Activated CD4-positive, alpha-beta memory T cell treated with anti-CD3 and anti-CD28 coated beads for 36 hours (primary cell): Measurements from ENCODE around the gene FSIP1. TPM values are rescaled to one million over a fixed set of nuclear protein-coding genes. Genes with fewer than 3 reads are reported as not detected.

Source experiments
- CTCF ChIA-PET: fragments of 350-600 bp; sonication (Branson Sonifier 250); formaldehyde crosslinking; loops from one replicate; lab custom pipeline; 2021; ENCODE audit warnings: antibody characterized with exemption, inconsistent platforms; lab: Charles Lee
- POLR2A ChIA-PET: fragments of 350-600 bp; sonication (Branson Sonifier 250); formaldehyde crosslinking; loops from one replicate; lab custom pipeline; 2021; ENCODE audit warnings: antibody characterized with exemption; lab: Charles Lee
- DNase-seq: peaks from one replicate; pipeline ENCODE4 v3.0.0-alpha.2; 2020
- H3K27ac Mint-ChIP-seq: one replicate; pipeline ENCODE4 v1.8.0; 2021; ENCODE audit warnings: mixed read lengths
- H3K27me3 Mint-ChIP-seq: one replicate; pipeline ENCODE4 v1.8.0; 2021; ENCODE audit warnings: mixed read lengths
- H3K36me3 Mint-ChIP-seq: one replicate; pipeline ENCODE4 v1.8.0; 2021; ENCODE audit warnings: mixed read lengths
- H3K4me1 Mint-ChIP-seq: one replicate; pipeline ENCODE4 v1.8.0; 2021; ENCODE audit warnings: low read depth, mixed read lengths
- H3K4me3 Mint-ChIP-seq: one replicate; pipeline ENCODE4 v1.8.0; 2021; ENCODE audit warnings: mild to moderate bottlenecking, mixed read lengths
- H3K9me3 Mint-ChIP-seq: one replicate; pipeline ENCODE4 v1.8.0; 2021; ENCODE audit warnings: mixed read lengths
- intact Hi-C: fragments of 100-400 bp; cut with micrococcal nuclease; formaldehyde crosslinking; loops from one replicate; pipeline ENCODE4 v1.15.1; 2023
- total RNA-seq, 2 experiments: library from RNA; stranded (reverse); gene quantifications; one replicate each; pipeline ENCODE4 v1.2.3, GENCODE V29; 2021

The FSIP1 gene
- total RNA-seq, 2 experiments from 2014 or later, result 0.29 to 0.68 TPM

- Mint-ChIP-seq H3K4me3 (peak overlapping the region; percentile 79), H3K27me3 (no peaks in the 10 kb centered on the region), H3K9me3 (no peaks in the 10 kb centered on the region), H3K36me3 (no peaks in the 10 kb centered on the region), H3K27ac (peak overlapping the region; percentile 93), H3K4me1 (peaks cover 49% of the 10 kb centered on the region)
- POLR2A ChIA-PET, result interaction anchor here (0.7 to 1.9 kb wide), 3 partner anchors 127 to 159 kb away, joined by 3 to 4 read pairs (median 4); partner anchors contain the start of gene EIF2AK4
- intact Hi-C loops, result loop anchor here (2.0 to 10.0 kb wide), 6 partner anchors 91 to 1229 kb away; partner anchors contain the start of genes BMF, EIF2AK4, PLCB2 and SRP14
- CTCF ChIA-PET, result interaction anchor here (1.1 to 3.0 kb wide), 8 partner anchors 10 to 491 kb away, joined by 3 to 12 read pairs (median 4); no protein-coding TSS in a partner anchor
- no peak for DNase-seq
These were observed 691 bp upstream of the FSIP1 start for GRCh38 chr15:39783244-39783820.

GRCh38 chr15:39781967-39782302 is 706 bp downstream of the FSIP1 start:
- no peaks in the 10 kb centered on the region for H3K36me3 Mint-ChIP-seq
- CTCF ChIA-PET, result interaction anchor here (1.2 to 3.0 kb wide), 4 partner anchors 9 to 264 kb away, joined by 3 to 12 read pairs (median 6); no protein-coding TSS in a partner anchor
- DNase-seq, result no peak
- peak overlapping the region; percentile 79 for H3K4me3 Mint-ChIP-seq
- peak overlapping the region; percentile 93 for H3K27ac Mint-ChIP-seq
- H3K9me3 Mint-ChIP-seq, result no peaks in the 10 kb centered on the region
- H3K4me1 Mint-ChIP-seq, result peaks cover 41% of the 10 kb centered on the region
- POLR2A ChIA-PET, result interaction anchor here (0.6 to 1.9 kb wide), 4 partner anchors 152 to 1171 kb away, joined by 3 to 4 read pairs (median 4); partner anchors contain the start of gene EIF2AK4
- H3K27me3 Mint-ChIP-seq, result no peaks in the 10 kb centered on the region
- intact Hi-C loops, result loop anchor here (1.0 to 10.0 kb wide), 8 partner anchors 93 to 1227 kb away; partner anchors contain the start of genes BMF, EIF2AK4, PLCB2 and SRP14

GRCh38 chr15:39781147-39781966 is 1.3 kb downstream of the FSIP1 start:
- intact Hi-C loops, result loop anchor here (5.0 to 10.0 kb wide), 4 partner anchors 151 to 1227 kb away; partner anchors contain the start of genes BMF, EIF2AK4 and PLCB2
- peak overlapping the region; percentile 64 for H3K27ac Mint-ChIP-seq
- DNase-seq, result no peak
- H3K4me3 Mint-ChIP-seq, result peak overlapping the region; percentile 38
- peaks cover 38% of the 10 kb centered on the region for H3K4me1 Mint-ChIP-seq
- POLR2A ChIA-PET, result no interaction called here
- H3K9me3 Mint-ChIP-seq, result no peaks in the 10 kb centered on the region
- CTCF ChIA-PET, result interaction anchor here (0.6 to 3.0 kb wide), 4 partner anchors 23 to 264 kb away, joined by 3 to 12 read pairs (median 4); no protein-coding TSS in a partner anchor
- no peaks in the 10 kb centered on the region for H3K27me3 Mint-ChIP-seq
- H3K36me3 Mint-ChIP-seq, result no peaks in the 10 kb centered on the region

GRCh38 chr15:39778021-39778420 is 4.6 kb downstream of the FSIP1 start:
- DNase-seq, result no peak
- H3K4me3 Mint-ChIP-seq, result no peak overlapping the region
- H3K4me1 Mint-ChIP-seq, result peaks cover 25% of the 10 kb centered on the region
- H3K27ac Mint-ChIP-seq, result no peak overlapping the region
- CTCF ChIA-PET, result interaction anchor here (1.9 kb wide), 1 partner anchor 10 kb away, joined by 8 read pairs; no protein-coding TSS in a partner anchor
- no peaks in the 10 kb centered on the region for H3K27me3 Mint-ChIP-seq
- intact Hi-C loops, result no loop called here
- H3K9me3 Mint-ChIP-seq, result no peaks in the 10 kb centered on the region
- H3K36me3 Mint-ChIP-seq, result no peaks in the 10 kb centered on the region
- POLR2A ChIA-PET, result no interaction called here

- no peaks in the 10 kb centered on the region for H3K9me3 Mint-ChIP-seq
- CTCF ChIA-PET, result interaction anchor here (1.9 to 2.0 kb wide), 2 partner anchors 11 to 92 kb away, joined by 4 to 8 read pairs; no protein-coding TSS in a partner anchor
- H3K27ac Mint-ChIP-seq, result no peak overlapping the region
- intact Hi-C loops, result no loop called here
- DNase-seq, result no peak
- H3K27me3 Mint-ChIP-seq, result no peaks in the 10 kb centered on the region
- POLR2A ChIA-PET, result no interaction called here
- no peaks in the 10 kb centered on the region for H3K36me3 Mint-ChIP-seq
- H3K4me3 Mint-ChIP-seq, result no peak overlapping the region
- H3K4me1 Mint-ChIP-seq, result peaks cover 25% of the 10 kb centered on the region
These were observed 5.1 kb downstream of the FSIP1 start for GRCh38 chr15:39777496-39777895.

- H3K9me3 Mint-ChIP-seq, result no peaks in the 10 kb centered on the region
- peaks cover 15% of the 10 kb centered on the region for H3K4me1 Mint-ChIP-seq
- H3K36me3 Mint-ChIP-seq, result no peaks in the 10 kb centered on the region
- H3K4me3 Mint-ChIP-seq, result no peak overlapping the region
- no peak for DNase-seq
- no peaks in the 10 kb centered on the region for H3K27me3 Mint-ChIP-seq
- intact Hi-C loops, result no loop called here
- CTCF ChIA-PET, result interaction anchor here (2.0 kb wide), 1 partner anchor 90 kb away, joined by 4 read pairs; no protein-coding TSS in a partner anchor
- POLR2A ChIA-PET, result no interaction called here
- no peak overlapping the region for H3K27ac Mint-ChIP-seq
These were observed 6.6 kb downstream of the FSIP1 start for GRCh38 chr15:39776068-39776467.

GRCh38 chr15:39774688-39775267 is 7.9 kb downstream of the FSIP1 start:
- intact Hi-C loops, result no loop called here
- CTCF ChIA-PET, result interaction anchor here (0.8 to 1.5 kb wide), 6 partner anchors 14 to 1075 kb away, joined by 3 to 15 read pairs (median 4); partner anchors contain the start of gene THBS1
- DNase-seq, result peak; percentile 69
- Mint-ChIP-seq H3K27me3 (no peaks in the 10 kb centered on the region), H3K27ac (peak overlapping the region; percentile 23), H3K4me3 (no peak overlapping the region), H3K9me3 (no peaks in the 10 kb centered on the region), H3K4me1 (peaks cover 15% of the 10 kb centered on the region), H3K36me3 (no peaks in the 10 kb centered on the region)
- POLR2A ChIA-PET, result interaction anchor here (0.5 to 0.7 kb wide), 3 partner anchors 10 to 874 kb away, joined by 3 to 5 read pairs (median 3); no protein-coding TSS in a partner anchor

GRCh38 chr15:39770748-39771689 is 11.6 kb downstream of the FSIP1 start:
- CTCF ChIA-PET, result interaction anchor here (2.8 kb wide), 1 partner anchor 14 kb away, joined by 14 read pairs; no protein-coding TSS in a partner anchor
- Mint-ChIP-seq H3K9me3 (no peaks in the 10 kb centered on the region), H3K4me3 (no peak overlapping the region), H3K27me3 (no peaks in the 10 kb centered on the region), H3K27ac (no peak overlapping the region), H3K36me3 (no peaks in the 10 kb centered on the region), H3K4me1 (peaks cover 13% of the 10 kb centered on the region)
- intact Hi-C loops, result no loop called here
- no peak for DNase-seq
- POLR2A ChIA-PET, result no interaction called here

- POLR2A ChIA-PET, result no interaction called here
- Mint-ChIP-seq H3K36me3 (no peaks in the 10 kb centered on the region), H3K4me3 (no peak overlapping the region), H3K9me3 (no peaks in the 10 kb centered on the region), H3K27me3 (no peaks in the 10 kb centered on the region), H3K27ac (no peak overlapping the region), H3K4me1 (no peaks in the 10 kb centered on the region)
- DNase-seq, result no peak
- CTCF ChIA-PET, result interaction anchor here (1.2 kb wide), 1 partner anchor 11 kb away, joined by 3 read pairs; no protein-coding TSS in a partner anchor
- intact Hi-C loops, result no loop called here
These were observed 14.7 kb downstream of the FSIP1 start for GRCh38 chr15:39767921-39768320.

GRCh38 chr15:39761006-39761405 is 21.6 kb downstream of the FSIP1 start:
- Mint-ChIP-seq H3K36me3 (no peaks in the 10 kb centered on the region), H3K4me3 (no peak overlapping the region), H3K27me3 (no peaks in the 10 kb centered on the region), H3K27ac (no peak overlapping the region), H3K9me3 (no peaks in the 10 kb centered on the region), H3K4me1 (no peaks in the 10 kb centered on the region)
- no peak for DNase-seq
- intact Hi-C loops, result no loop called here
- CTCF ChIA-PET, result interaction anchor here (9.8 kb wide), 1 partner anchor 74 kb away, joined by 211 read pairs; no protein-coding TSS in a partner anchor
- POLR2A ChIA-PET, result no interaction called here
